ENCODE data around the gene NYAP1.

DNA sequence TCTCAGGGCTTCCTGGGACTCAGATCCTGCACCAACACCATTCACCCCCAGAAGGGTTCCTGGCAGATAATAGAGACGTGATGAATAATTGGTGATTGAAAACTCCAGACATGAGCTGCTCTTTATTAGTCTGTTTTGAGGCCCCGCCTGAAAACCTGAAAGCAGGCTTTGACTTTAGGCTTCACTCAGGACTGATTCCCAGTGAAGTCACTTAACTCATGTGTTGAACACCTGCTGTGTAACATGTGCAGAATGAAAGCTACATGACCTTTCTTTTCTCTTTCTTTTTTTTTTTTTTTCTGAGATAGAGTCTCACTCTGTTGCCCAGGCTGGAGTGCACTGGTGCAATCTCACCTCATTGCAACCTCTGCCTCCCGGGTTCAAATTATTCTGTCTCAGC is 28.5 kb upstream of the NYAP1 start:
- TF ChIP-seq, protein P1, sequence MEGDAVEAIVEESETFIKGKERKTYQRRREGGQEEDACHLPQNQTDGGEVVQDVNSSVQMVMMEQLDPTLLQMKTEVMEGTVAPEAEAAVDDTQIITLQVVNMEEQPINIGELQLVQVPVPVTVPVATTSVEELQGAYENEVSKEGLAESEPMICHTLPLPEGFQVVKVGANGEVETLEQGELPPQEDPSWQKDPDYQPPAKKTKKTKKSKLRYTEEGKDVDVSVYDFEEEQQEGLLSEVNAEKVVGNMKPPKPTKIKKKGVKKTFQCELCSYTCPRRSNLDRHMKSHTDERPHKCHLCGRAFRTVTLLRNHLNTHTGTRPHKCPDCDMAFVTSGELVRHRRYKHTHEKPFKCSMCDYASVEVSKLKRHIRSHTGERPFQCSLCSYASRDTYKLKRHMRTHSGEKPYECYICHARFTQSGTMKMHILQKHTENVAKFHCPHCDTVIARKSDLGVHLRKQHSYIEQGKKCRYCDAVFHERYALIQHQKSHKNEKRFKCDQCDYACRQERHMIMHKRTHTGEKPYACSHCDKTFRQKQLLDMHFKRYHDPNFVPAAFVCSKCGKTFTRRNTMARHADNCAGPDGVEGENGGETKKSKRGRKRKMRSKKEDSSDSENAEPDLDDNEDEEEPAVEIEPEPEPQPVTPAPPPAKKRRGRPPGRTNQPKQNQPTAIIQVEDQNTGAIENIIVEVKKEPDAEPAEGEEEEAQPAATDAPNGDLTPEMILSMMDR (IDR thresholded peaks at IDR 0.05) = no peak
- TF ChIP-seq POLR2A (IDR thresholded peaks at IDR 0.05; ENCODE audit: low read depth) (no peak), POLR2AphosphoS5 (IDR thresholded peaks at IDR 0.05) (no peak), EP300 (IDR thresholded peaks at IDR 0.05) (no peak)
